ENCODE measurements around the gene ANO3.

GRCh38 chr11:26470992-26471391 is 139.1 kb downstream of the ANO3 start:
- no peak for TF ChIP-seq GATA2 (IDR thresholded peaks at IDR 0.05; ENCODE audit: low read depth, low read length)
- no peak for TF ChIP-seq GATA3 (IDR thresholded peaks at IDR 0.05; ENCODE audit: low read depth, low read length)
